Vagina (tissue), 2 donors: ENCODE results near the gene MTCL3.

Experiments used
- POLR2A ChIP-seq, 2 donors: fragments of 450-650 bp; IDR thresholded peaks; one replicate each; pipeline ENCODE4 v1.6.1; 2017; ENCODE audit warnings: antibody characterized with exemption in 2 of 2, mild to moderate bottlenecking in 2 of 2, moderate library complexity in 2 of 2
- POLR2AphosphoS5 ChIP-seq, 2 donors: sonication (generic); formaldehyde crosslinking; IDR thresholded peaks; one replicate each; pipeline ENCODE4 v1.9.0; 2017; ENCODE audit warnings: antibody characterized with exemption in 2 of 2, mild to moderate bottlenecking in 2 of 2, low read depth in 1 of 2; ENCODE audit not compliant: insufficient read depth in 1 of 2
- TF ChIP-seq, protein P1 (sequence below), 3 experiments: fragments of 450-650 bp in 2 of 3; fragments of 200-600 bp in 1 of 3; sonication (generic) in 1 of 3; IDR thresholded peaks; one replicate each; pipeline ENCODE4 v1.5.1; 2017 to 2019; ENCODE audit warnings: antibody characterized with exemption in 3 of 3, mild to moderate bottlenecking in 2 of 3, moderate library complexity in 2 of 3

DNA sequence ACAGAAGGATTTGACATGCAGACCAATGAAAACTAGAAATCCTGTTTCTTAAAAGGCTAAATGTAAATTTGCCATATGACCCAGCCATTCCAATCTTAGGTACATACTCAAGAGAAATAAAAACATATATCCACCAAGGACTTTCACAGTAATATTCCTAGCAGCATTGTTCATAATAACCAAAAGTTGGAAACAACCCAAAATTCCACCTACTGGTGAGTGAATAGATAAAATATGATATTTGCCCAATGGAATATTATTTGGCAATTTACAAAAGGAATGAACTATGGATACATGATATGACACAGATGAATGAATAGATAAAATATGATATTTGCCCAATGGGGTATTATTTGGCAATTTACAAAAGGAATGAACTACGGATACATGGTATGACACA lies 22.7 kb downstream of the MTCL3 start:
- TF ChIP-seq, protein P1, sequence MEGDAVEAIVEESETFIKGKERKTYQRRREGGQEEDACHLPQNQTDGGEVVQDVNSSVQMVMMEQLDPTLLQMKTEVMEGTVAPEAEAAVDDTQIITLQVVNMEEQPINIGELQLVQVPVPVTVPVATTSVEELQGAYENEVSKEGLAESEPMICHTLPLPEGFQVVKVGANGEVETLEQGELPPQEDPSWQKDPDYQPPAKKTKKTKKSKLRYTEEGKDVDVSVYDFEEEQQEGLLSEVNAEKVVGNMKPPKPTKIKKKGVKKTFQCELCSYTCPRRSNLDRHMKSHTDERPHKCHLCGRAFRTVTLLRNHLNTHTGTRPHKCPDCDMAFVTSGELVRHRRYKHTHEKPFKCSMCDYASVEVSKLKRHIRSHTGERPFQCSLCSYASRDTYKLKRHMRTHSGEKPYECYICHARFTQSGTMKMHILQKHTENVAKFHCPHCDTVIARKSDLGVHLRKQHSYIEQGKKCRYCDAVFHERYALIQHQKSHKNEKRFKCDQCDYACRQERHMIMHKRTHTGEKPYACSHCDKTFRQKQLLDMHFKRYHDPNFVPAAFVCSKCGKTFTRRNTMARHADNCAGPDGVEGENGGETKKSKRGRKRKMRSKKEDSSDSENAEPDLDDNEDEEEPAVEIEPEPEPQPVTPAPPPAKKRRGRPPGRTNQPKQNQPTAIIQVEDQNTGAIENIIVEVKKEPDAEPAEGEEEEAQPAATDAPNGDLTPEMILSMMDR (IDR thresholded peaks at IDR 0.05) = no peak
- no peak for TF ChIP-seq POLR2A (IDR thresholded peaks at IDR 0.05)
- TF ChIP-seq POLR2AphosphoS5 (IDR thresholded peaks at IDR 0.05; ENCODE audit: insufficient read depth in 1 of 2, low read depth in 1 of 2) = no peak
